Caco-2 (cell line): ENCODE measurements around the gene TNFSF11. TPM values are rescaled to one million over a fixed set of nuclear protein-coding genes. Genes with fewer than 3 reads are reported as not detected.

Experiments
- BruUV-seq: library from RNA; stranded (reverse); fragments of 400-500 nt; replicated peaks from 2 replicates; lab custom pipeline; 2021; lab: Mats Ljungman, UMichigan
- CTCF ChIA-PET: fragments of 300-600 bp; sonication (Branson Sonifier 250); formaldehyde crosslinking; loops from one replicate; lab custom pipeline; 2022; ENCODE audit warnings: antibody characterized with exemption; lab: Charles Lee
- POLR2A ChIA-PET: fragments of 300-600 bp; sonication (Branson Sonifier 250); formaldehyde crosslinking; loops from one replicate; lab custom pipeline; 2022; ENCODE audit warnings: antibody characterized with exemption; lab: Charles Lee
- DNase-seq, 2 experiments: peaks; one replicate each; pipeline versions ENCODE4 v3.0.0 to v3.0.0-alpha.2; 2020 to 2022
- H3K27me3 ChIP-seq: replicated peaks from 2 replicates; pipeline ENCODE4 v1.6.0; 2011; ENCODE audit warnings: low read length; ENCODE audit not compliant: control insufficient read depth, insufficient read depth
- H3K36me3 ChIP-seq: 2 replicates; pipeline ENCODE4 v1.5.1; 2011; ENCODE audit warnings: low read length; ENCODE audit not compliant: control insufficient read depth, insufficient read depth
- H3K4me1 ChIP-seq: fragments of 250-450 bp; sonication (Bioruptor Pico); 2 replicates; pipeline ENCODE4 v1.5.1; 2020; ENCODE audit warnings: mild to moderate bottlenecking
- H3K4me3 ChIP-seq: 2 replicates; pipeline ENCODE4 v1.5.1; 2011; ENCODE audit warnings: low read depth, mild to moderate bottlenecking, control low read depth, low read length
- H3K9me3 ChIP-seq: fragments of 250-450 bp; sonication (Bioruptor Pico); 2 replicates; pipeline ENCODE4 v1.5.1; 2020; ENCODE audit warnings: mild to moderate bottlenecking, moderate library complexity
- H3K27ac Mint-ChIP-seq: one replicate; pipeline ENCODE4 v1.8.0; 2022; ENCODE audit warnings: mixed read lengths; ENCODE audit not compliant: unreplicated experiment
- H3K27me3 Mint-ChIP-seq: one replicate; pipeline ENCODE4 v1.8.0; 2022; ENCODE audit warnings: mixed read lengths; ENCODE audit not compliant: insufficient read depth, unreplicated experiment
- H3K36me3 Mint-ChIP-seq: one replicate; pipeline ENCODE4 v1.8.0; 2022; ENCODE audit warnings: mild to moderate bottlenecking, mixed read lengths; ENCODE audit not compliant: insufficient read depth, unreplicated experiment
- H3K4me1 Mint-ChIP-seq: one replicate; pipeline ENCODE4 v1.8.0; 2022; ENCODE audit warnings: low read depth, mixed read lengths; ENCODE audit not compliant: unreplicated experiment
- H3K4me3 Mint-ChIP-seq: one replicate; pipeline ENCODE4 v1.8.0; 2022; ENCODE audit warnings: mild to moderate bottlenecking, moderate library complexity, mixed read lengths; ENCODE audit not compliant: unreplicated experiment
- H3K9me3 Mint-ChIP-seq: one replicate; pipeline ENCODE4 v1.8.0; 2022; ENCODE audit warnings: mixed read lengths; ENCODE audit not compliant: unreplicated experiment
- CTCF ChIP-seq, 2 experiments: fragments of 200-600 bp in 1 of 2; IDR thresholded peaks; 1 replicate in 1 of 2; 2 replicates in 1 of 2; pipeline versions ENCODE4 v1.5.1 to v1.8.0; 2011 to 2022; ENCODE audit warnings: antibody characterized with exemption in 1 of 2, control low read depth in 1 of 2, inconsistent platforms in 1 of 2, low read depth in 1 of 2, low read length in 1 of 2, mild to moderate bottlenecking in 1 of 2, moderate library complexity in 1 of 2; ENCODE audit not compliant: insufficient read depth in 1 of 2, severe bottlenecking in 1 of 2, unreplicated experiment in 1 of 2
- intact Hi-C: fragments of 100-400 bp; cut with micrococcal nuclease; formaldehyde crosslinking; loops from one replicate; pipeline ENCODE4 v1.10.0; 2022; ENCODE audit not compliant: unreplicated experiment
- total RNA-seq: library from RNA; stranded (reverse); gene quantifications from 2 replicates; pipeline ENCODE4 v1.2.3, GENCODE V29; 2022

The TNFSF11 gene
- total RNA-seq, 1 experiment from 2014 or later: not detected

GRCh38 chr13:42592915-42593900, 19.3 kb downstream of the TNFSF11 start:
- H3K27me3 ChIP-seq: no peaks in the 10 kb centered on the region
- H3K4me3 ChIP-seq: no peak overlapping the region
- H3K36me3 ChIP-seq: no peaks in the 10 kb centered on the region
- intact Hi-C loops: loop anchor here (10.0 kb wide), 1 partner anchor 292 kb away; no protein-coding TSS in a partner anchor
- Mint-ChIP-seq H3K27me3 (peaks cover 21% of the 10 kb centered on the region), H3K9me3 (no peaks in the 10 kb centered on the region), H3K4me1 (no peaks in the 10 kb centered on the region), H3K36me3 (no peaks in the 10 kb centered on the region), H3K27ac (no peak overlapping the region), H3K4me3 (no peak overlapping the region)
- H3K9me3 ChIP-seq: no peaks in the 10 kb centered on the region
- no peaks in the 10 kb centered on the region for H3K4me1 ChIP-seq
- no peak for DNase-seq
- no peak for TF ChIP-seq CTCF (IDR thresholded peaks at IDR 0.05; ENCODE audit: insufficient read depth in 1 of 2, low read depth in 1 of 2, low read length in 1 of 2, severe bottlenecking in 1 of 2, unreplicated experiment in 1 of 2)
- CTCF ChIA-PET: no interaction called here
- no TSS peak for BruUV-seq
- POLR2A ChIA-PET: no interaction called here

GRCh38 chr13:42594481-42595252, 20.7 kb downstream of the TNFSF11 start:
- CTCF ChIA-PET: interaction anchor here (0.6 kb wide), 1 partner anchor 21 kb away, joined by 3 read pairs; no protein-coding TSS in a partner anchor
- H3K9me3 ChIP-seq: no peaks in the 10 kb centered on the region
- Mint-ChIP-seq H3K4me1 (no peaks in the 10 kb centered on the region), H3K4me3 (no peak overlapping the region), H3K27me3 (peaks cover 21% of the 10 kb centered on the region), H3K9me3 (no peaks in the 10 kb centered on the region), H3K36me3 (no peaks in the 10 kb centered on the region), H3K27ac (no peak overlapping the region)
- H3K4me3 ChIP-seq: no peak overlapping the region
- peak; percentile 53 to 65 for DNase-seq
- intact Hi-C loops: loop anchor here (1.0 to 10.0 kb wide), 3 partner anchors 218 to 538 kb away; no protein-coding TSS in a partner anchor
- no TSS peak for BruUV-seq
- POLR2A ChIA-PET: no interaction called here
- TF ChIP-seq CTCF (IDR thresholded peaks at IDR 0.05; ENCODE audit: insufficient read depth in 1 of 2, low read depth in 1 of 2, low read length in 1 of 2, severe bottlenecking in 1 of 2, unreplicated experiment in 1 of 2): peak; percentile 87 to 89
- no peaks in the 10 kb centered on the region for H3K36me3 ChIP-seq
- no peaks in the 10 kb centered on the region for H3K27me3 ChIP-seq
- no peaks in the 10 kb centered on the region for H3K4me1 ChIP-seq

GRCh38 chr13:42595253-42595571, 21.3 kb downstream of the TNFSF11 start:
- no peaks in the 10 kb centered on the region for H3K9me3 Mint-ChIP-seq
- no peak overlapping the region for H3K27ac Mint-ChIP-seq
- intact Hi-C loops: loop anchor here (1.0 to 10.0 kb wide), 3 partner anchors 217 to 538 kb away; no protein-coding TSS in a partner anchor
- H3K27me3 Mint-ChIP-seq: peaks cover 23% of the 10 kb centered on the region
- no peaks in the 10 kb centered on the region for H3K9me3 ChIP-seq
- ChIA-PET POLR2A (no interaction called here), CTCF (no interaction called here)
- no peak overlapping the region for H3K4me3 ChIP-seq
- no TSS peak for BruUV-seq
- H3K4me3 Mint-ChIP-seq: no peak overlapping the region
- DNase-seq: no peak
- TF ChIP-seq CTCF (IDR thresholded peaks at IDR 0.05; ENCODE audit: insufficient read depth in 1 of 2, low read depth in 1 of 2, low read length in 1 of 2, severe bottlenecking in 1 of 2, unreplicated experiment in 1 of 2): no peak
- no peaks in the 10 kb centered on the region for H3K27me3 ChIP-seq
- no peaks in the 10 kb centered on the region for H3K36me3 Mint-ChIP-seq
- no peaks in the 10 kb centered on the region for H3K36me3 ChIP-seq
- no peaks in the 10 kb centered on the region for H3K4me1 Mint-ChIP-seq
- no peaks in the 10 kb centered on the region for H3K4me1 ChIP-seq
